HG03460 (cell line): ENCODE measurements around the gene DBH.

ENCODE experiments used
- ATAC-seq: cut with Tn5 transposase; IDR thresholded peaks from one replicate; pipeline ENCODE4 v1.9.1; 2021; ENCODE audit not compliant: unreplicated experiment

DBH gene

DNA sequence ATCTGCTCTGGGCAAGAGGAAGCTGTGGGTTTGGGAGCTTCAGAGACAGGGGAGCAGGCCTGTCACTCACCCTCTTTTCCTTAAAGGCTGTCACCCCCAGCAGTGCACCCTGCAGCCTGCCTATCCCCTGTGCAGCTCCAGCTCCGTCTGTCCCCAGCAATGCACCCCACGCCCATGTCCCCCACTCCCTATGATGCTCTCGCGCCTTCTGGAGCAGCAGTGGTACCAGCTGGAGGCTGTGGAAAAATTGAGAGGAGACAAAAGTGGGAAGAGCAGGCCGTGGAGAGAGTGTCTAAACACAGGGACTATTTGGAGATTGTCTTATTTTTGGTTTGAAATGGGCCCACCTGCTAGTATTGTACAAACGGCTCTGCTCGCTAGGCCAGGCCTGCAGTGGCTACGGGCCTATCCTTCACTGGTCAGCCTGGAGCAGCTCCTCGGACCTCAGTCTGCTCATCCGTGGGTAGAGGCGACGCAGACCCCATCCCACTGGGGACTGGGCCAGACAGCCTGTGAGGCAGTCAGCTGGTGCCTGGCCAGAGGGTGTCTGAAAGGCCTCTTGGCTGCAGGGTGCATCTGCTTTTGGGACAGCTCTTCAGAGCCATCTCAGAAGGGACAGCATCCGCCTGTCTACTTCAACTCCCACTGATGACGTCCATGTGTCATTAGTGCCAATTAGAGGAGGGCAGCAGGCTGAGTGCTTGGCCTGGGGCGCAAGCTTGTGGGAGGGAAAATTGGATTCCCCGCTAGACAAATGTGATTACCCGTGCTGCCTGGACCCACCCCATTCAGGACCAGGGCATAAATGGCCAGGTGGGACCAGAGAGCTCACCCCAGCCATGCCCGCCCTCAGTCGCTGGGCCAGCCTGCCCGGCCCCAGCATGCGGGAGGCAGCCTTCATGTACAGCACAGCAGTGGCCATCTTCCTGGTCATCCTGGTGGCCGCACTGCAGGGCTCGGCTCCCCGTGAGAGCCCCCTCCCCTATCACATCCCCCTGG, at the start of gene DBH:
TSS of gene DBH (plus strand) at position 831 of the 999 bp plus-strand sequence. CDS start at position 840, 9 bp downstream.
- no peak for ATAC-seq

DNA sequence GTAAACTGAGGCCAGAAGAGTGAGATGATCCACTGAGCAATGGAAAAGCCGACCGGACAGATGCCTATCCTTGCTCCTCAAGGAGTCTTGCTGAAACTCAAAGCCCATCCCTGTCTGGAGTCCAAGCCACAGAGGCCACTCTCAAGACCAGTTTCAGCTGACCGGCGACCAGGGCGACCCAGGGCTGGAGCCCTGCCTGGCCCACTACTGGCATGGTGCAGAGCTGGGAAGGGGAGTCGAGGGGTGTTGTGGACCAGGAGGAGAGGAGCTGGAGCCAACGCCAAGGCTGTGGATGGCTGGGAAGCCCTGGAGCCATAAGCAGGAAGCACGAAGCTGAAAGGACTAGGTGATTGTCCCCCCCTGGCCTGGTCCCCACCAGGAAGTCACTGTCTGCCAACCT, 49.1 kb upstream of the DBH start:
- no peak for ATAC-seq

DNA sequence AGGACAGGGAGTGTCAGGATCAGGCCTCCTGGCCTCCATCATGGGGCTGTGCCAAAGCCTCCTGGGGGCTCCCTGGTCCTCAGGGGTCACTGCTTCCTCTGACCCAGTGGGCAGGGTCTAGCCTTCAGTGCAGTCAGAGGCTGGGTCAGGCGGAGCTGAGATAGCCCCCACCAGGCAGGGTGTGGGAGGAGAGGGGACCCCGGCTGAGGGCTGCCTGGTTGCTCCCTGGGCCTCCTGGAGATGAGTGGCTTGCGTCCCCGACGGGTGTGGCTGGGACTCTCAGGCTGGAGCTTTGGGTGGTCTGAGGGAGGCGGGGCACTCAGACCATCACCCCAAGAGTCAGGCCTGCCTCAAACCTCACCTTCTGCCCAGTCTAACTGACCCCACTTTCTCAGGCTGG, 48.7 kb upstream of the DBH start:
- no peak for ATAC-seq

DNA sequence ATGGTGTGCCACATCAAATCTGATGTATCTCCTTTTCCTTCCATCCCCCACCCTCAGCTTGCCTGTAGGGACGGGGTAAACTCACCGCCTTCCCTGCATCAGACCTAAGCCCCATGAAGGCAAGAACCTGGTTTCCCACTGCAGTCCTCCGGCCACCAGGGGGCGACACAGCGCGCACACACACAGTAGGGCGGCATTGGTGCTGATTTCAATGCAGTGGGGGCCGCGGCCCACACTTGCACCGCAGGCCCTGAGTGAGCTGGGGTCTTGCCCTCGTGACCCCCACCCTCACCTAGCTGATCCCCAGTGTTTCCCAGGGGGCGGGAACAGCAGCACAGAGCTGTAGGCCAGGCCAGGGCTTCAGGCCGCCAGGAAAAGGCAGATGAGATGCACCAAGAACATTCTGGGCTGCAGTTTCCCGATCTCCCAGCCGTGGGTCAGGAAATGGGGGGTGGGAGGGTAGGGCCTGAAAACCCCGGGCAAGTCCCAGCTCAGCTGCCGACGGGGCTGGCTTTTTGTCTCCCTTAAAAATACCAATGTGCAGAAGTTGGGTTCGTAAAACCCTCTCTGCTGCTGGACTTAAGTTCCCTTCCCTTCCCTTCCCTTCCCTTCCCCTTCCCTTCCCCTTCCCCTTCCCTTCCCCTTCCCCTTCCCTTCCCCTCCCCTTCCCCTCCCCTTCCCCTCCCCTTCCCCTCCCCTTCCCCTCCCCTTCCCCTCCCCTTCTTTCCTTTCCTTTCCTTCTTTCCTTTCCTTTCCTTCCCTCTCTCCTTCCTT, 46.5 kb upstream of the DBH start:
- ATAC-seq = no peak

DNA sequence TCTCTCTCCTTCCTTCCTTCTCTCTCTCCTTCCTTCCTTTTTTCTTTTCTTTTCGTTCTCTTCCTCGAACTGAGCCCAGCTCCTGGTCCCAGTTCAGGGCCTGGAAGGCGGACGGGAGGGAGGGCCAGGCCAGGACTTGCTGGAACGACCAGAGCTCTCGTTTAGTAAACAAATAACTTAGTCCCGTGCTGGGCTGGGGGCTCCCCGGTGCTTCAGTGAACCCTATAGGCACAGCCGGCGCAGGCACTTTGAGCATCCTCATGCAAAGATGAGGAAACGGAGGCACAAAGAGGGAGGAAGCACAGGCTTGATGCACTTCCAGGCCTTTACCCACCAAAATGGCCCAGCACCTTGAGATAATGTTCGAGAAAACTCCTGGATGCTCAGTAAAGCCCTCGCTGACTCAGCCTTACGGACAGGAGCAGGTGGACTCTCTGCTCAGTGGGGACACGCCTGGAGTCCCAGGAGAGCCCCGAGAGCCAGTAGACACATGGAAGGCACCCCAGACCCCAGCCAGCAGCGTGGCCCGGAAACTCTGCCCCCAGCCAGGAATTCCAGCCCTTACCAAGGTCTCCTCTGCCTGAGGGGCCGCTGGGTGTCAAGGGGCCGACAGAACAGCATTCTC, 45.8 kb upstream of the DBH start:
- no peak for ATAC-seq

DNA sequence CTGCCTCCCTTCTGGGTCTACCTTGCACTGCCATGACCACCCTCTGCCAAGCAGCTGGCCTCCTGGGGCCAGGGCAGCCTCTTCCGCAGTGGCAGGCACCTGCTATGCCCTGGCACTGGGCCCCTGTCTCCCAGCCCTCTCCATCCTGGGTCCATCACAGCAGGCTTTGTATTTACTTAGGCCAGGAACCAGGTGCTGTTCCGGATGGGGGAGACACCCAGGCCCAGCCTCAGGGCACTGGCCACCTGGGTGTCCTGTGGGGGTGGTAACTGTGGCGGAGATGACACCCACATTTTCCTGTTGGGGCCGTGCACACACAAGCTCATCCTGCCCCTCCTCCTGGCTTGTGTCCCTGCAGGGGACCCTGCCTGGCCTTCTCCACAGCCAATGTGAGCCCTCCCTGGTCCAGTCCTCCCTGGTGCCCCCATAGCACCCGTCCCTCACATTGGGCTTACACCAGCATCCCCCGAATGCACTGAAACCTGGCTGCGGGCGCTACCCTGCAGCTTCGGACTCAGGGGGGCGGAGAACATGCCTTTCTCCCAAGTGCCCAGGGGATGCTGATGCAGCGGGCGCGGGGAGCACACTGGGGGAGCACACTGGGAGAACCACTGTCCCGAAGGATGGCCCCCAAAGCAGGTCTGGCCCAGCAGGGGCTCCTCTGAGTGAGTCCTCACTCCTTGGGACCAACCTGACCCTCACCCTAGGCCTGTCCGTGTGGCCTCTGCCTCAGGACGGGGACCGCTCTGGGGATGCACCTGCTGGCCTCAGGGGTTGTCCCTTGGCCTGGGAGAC, 44.9 kb upstream of the DBH start:
- no peak for ATAC-seq

DNA sequence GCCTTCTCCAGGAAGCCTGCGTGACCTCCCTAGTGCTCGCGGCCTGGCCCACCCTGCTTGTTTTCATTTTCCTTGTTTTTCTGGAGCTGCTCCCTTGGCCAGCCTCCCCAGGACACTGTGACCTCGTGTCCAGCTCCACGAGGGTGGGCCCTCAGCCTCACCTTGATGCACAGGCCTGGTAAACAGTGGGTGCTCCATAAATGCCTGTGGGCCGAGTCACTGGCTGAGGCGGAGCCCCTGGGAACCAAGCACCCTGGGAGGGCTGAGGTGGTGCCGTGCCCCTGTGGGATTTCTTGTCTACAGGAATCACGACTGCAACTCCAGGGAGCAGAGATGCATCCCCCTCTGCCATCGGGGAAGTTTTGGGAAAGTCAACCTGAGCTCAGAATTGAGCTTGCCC, 44.2 kb upstream of the DBH start:
- no peak for ATAC-seq

DNA sequence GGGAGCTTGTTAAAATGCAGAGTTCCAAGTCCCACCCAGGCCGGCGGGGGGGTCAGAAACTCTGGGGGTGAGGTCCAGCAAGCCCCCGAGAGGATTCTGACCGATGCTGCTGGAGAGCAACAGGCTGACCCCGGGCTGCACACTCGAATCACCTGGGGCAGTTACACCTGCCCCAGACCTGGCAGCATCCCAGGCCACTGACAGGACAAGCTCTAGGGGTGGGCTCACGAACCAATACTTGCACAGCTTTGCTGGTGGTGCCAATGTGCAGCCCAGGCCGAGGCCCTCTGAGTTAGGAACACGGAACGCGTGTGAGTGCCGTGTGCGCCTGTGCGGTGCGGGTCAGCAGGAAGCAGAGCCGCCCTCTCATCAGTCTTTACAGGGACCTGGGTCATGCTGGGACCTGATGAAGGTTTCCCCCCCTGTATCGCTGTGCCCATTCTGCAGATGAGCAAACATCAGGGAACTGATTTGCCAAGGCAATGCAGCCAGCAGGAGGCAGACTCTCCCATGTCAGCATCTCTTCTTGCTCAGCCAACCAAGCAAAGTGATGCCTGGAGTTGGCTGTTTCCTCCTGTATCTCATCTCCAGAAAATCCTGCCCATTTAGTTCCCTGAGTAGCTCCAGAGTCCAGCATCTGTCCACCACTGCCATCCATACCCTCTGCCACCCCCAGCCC, 43.3 kb upstream of the DBH start:
- ATAC-seq = no peak

DNA sequence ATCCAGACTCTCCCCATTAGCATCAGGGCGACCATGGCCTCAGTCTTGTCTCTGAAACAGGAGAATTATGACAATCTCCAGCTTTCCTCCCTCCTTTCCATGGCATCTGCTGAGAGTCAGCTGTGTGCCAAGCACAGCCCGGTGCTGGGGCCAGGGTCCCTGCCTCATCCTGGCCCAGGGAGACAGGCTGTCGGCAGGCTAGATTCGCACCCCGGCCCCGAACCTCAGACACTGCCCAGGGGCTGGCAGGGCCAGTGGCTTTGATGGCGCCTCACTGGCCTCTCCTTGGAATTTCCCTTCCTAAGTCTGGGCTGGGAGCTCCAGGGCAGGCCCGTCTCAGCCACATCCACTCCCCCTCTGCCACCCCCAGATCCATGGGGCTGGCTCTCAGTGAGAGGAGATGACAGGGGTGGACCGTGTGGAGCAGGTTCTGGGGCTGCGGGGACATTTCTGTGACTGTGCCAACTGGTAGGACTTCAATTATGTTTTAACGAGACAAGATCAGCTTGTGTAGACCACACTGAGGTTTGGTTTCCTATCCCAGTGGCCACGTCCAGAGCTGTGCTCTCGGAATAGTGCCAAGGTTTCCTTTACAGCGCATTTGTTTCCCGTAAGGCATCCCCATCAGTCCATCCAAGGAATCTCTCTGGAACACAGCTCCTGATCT, 42.4 kb upstream of the DBH start:
- no peak for ATAC-seq

DNA sequence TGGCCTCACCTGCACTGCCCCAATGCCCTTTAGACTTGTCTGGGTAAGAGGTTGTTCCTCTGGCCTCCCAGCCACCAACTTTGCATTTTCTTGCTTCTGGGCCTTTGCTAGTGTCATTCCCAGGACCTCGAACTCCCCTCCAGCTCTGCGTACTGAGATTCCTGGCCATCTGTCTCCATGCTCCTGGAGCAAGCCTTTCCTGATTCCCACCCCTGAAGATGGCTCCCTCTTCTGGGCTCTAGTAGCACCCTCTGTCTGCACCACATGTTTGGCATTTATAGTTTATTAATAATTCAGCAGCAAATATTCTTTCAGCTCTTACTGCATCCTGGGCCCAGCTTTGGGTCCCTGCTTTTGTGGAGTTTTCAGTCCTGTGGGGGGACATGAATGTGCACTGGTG, 41.9 kb upstream of the DBH start:
- no peak for ATAC-seq

DNA sequence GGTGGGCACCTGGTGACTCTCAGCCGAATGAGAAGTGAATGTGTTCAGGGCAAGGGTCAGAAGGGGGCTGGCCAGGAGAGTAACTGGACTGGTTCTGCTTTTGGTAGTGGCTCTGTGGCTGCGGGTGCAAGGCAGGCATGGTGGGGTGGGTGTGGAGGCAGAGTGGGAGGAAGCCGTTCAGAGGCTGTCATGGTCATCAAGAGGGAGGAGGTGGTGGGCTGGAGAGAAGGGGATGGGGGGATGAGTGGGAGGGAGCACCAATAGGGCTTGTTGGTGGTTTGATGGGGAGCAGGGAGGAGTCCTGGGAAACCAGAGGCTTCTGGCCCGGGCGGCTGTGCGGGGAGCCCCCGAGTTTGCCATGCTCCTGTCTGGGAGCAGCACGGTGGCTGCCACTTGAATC, 40.3 kb upstream of the DBH start:
- no peak for ATAC-seq

DNA sequence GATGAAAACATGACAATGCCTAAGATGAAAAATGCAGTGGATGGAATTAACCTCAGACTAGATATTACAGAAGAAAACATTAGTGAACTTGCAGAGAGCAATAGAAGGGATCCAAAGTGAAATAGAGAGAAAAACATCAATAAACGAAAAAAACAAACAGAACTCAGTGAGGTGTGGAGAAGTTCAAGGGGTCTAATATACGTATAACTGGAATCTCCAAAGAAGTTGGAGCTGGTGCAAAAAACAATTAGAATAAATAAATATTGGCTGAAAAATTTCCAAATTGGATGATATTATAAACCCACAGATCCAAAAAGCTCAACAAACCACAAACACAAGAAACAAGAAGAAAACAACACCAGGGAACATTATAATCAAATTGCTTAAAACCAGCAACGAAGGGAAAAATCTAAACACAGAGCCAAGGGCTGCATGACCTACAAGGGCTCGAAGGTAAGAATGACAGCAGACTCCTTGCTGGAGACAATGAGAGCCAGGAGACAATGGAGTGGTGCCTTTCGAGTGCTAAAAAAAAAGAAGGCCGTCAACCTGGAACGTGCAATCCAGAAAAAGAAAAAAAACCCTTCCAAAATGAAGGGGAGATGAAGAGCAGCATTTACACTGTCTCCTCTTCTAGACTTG, 38.7 kb upstream of the DBH start:
- ATAC-seq = no peak

DNA sequence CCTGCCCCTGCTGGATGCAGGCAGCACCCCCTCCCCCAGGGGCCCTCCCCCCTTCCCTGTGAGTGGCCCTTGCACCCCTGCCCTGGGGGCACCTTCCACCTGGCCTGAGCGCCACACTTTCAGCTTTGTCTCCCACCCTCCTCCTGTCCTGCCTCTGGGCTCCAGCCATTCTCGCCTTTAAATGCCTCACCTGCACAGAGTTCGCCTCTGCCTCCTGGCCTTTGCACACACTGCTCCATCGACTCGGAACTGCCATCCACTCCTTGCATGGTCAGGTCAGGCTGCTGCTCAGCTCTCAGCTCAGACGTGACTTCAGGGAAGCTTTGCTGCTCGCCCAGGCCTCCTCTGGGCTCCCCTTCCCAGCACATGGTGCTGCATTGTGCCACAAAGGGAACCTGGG, 37.2 kb upstream of the DBH start:
- no peak for ATAC-seq

DNA sequence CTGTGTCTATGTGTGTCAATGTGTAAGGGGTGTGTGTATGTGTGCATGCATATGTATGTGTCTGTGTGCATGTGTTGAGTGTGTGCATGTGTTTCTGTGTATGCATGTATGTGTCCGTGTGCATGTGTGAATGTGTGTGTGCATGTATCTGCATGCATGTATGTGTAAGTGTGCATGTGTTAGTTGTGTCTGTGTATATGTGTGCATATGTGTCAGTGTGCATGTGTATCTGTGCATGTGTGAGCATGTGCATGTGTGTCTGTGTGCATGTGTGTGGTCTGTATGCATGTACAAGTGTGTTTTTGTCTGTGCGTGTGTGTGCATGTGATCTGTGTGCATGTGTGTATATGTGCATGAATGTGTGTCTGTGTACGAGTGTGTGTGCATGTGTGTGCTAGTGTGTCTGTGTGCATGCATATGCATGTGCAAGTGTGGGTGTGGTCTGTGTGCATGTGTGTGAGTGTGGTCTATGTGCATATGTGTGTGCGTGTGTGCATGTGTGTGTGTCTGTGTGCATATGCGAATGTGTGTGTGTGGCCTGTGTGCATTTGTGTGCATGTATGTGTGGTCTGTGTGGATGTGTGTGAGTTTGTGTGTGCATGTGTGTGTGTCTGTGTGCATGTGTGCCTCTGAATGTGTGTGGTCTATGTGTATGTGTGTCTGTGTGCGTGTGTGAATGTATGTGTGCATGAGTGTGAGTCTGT, 36.5 kb upstream of the DBH start:
- no peak for ATAC-seq

DNA sequence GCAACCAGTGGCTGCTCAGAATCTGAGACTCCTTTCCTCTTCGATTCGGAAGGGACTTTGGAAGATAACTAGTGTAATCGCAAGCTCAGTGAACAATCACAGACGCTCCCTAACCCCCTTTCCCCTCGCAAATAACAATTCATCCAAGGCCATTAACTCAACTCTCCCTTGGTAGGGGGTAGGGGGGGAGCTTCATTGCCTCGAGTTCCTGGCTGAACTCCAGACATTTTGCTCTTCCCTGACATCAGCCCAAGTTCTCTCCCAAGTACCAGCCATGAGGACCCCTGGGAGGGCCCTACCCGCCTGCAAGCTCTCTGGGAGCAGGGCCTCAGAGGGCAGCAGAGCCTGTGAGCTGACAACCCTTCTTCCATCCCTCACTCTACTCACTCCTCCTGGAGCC, 35.4 kb upstream of the DBH start:
- no peak for ATAC-seq

DNA sequence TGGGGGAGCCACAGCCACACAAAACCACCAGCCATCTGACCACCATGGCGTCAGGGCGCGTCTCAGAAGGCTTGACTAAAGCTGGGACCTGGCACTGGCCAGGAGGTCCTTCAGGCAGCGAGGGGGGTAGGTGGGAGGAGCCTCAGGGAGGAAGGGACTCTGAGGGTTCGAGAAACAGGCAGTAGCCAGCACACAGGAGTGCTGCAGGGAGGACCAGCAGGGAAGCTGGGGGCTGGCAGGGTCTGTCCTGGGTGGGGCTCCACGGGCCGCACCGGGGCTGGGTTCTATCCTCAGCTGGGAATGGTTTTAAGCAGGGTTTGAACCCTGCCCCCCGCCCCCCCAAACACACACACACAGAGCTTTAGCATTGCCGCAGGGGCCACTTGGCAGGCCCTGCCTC, 34.4 kb upstream of the DBH start:
- ATAC-seq = no peak

DNA sequence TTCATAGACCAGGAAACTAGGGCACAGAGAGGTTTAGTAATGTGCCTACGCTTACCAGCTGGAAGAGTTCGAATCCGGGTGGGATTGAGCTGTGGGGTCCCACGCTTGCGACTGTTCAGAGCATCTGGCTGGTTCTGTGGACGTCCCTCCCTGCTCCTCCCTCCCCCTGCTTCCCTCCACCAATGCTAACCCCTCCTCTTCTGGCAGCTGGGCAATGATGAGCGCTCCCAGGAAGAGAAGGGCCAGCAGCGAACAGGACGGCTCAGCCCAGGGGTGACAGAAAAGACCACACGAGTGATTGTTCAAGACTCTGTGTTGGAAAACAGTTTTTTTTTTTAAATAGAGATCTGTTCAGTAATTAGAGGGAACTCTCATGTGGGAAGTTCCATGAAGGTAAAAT, 33.9 kb upstream of the DBH start:
- no peak for ATAC-seq

DNA sequence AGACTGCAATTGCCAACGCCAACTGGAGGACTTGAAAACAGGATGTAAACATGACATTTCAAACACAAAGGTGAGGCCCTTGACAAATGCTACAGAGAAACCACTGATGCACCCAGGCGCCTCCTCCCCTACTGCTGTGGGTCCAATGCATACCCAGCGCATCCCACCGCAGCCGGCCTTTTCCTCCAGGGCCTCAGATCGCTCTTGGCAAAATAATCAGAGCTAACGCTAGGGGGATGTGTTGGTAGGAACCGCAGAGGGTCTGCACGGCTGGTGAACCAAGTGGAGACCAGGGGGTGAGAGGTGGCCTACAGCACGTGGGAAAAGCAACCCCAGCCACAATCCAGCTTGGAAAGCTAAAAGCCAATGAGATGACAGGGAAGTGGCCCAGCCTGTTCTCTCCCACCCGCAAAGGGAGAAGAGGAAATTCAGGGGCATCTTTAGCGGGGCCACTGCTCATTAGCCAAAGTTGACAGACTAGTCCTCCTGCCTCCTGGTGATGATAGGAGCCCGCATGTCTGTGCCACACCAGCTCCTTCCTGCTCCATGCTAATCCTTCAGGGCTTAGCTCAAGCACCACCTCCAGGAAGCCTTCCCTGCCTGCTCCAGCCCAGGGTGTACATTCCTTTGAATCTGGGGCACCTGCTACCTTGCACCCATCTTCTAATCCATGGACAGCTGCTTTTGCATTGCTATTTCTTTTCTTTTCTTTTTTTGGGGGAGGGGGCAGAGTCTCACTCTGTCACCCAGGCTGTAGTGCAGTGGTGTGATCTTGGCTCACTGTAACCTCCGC, 32.8 kb upstream of the DBH start:
- no peak for ATAC-seq
